ENCODE results near the gene AKNA. TPM values are rescaled to one million over a fixed set of nuclear protein-coding genes. Genes with fewer than 3 reads are reported as not detected.

AKNA gene
- total RNA-seq, 1 experiment from 2014 or later, result 29.3 TPM

GRCh38 chr9:114411452-114411851 lies 23.7 kb upstream of the AKNA start (continued):
- TF ChIP-seq HMGXB4 (CRISPR knock-in tag; IDR thresholded peaks at IDR 0.05) (no peak), NFYB (CRISPR knock-in tag; conservative IDR thresholded peaks at IDR 0.05; ENCODE audit: low read depth) (no peak)

GRCh38 chr9:114410910-114411309 lies 23.1 kb upstream of the AKNA start:
- peaks cover 34% of the 10 kb centered on the region for H3K4me1 Mint-ChIP-seq

More at GRCh38 chr9:114410910-114411309, 23.1 kb upstream of the AKNA start:
- ChIA-PET CTCF (interaction anchor here (1.0 to 6.0 kb wide), 3 partner anchors 21 to 244 kb away, joined by 3 to 130 read pairs (median 3); partner anchors contain the start of gene TEX53), POLR2A (no interaction called here)
- H3K27ac Mint-ChIP-seq, result peak overlapping the region; percentile 42; the same call in 1 of the 2 replicates
- no peak for DNase-seq (ENCODE audit: low spot score)
- H3K27me3 Mint-ChIP-seq (ENCODE audit: low read depth), result no peaks in the 10 kb centered on the region
- H3K4me3 Mint-ChIP-seq, result no peak overlapping the region
- TF ChIP-seq SMAD3 (CRISPR knock-in tag; IDR thresholded peaks at IDR 0.05; ENCODE audit: borderline replicate concordance) (no peak), SP1 (CRISPR knock-in tag; conservative IDR thresholded peaks at IDR 0.05) (no peak), IRF2 (CRISPR knock-in tag; IDR thresholded peaks at IDR 0.05; ENCODE audit: borderline replicate concordance, low read depth) (no peak), GRHL2 (CRISPR knock-in tag; IDR thresholded peaks at IDR 0.05; ENCODE audit: insufficient replicate concordance, severe bottlenecking) (no peak), ZMAT4 (CRISPR knock-in tag; IDR thresholded peaks at IDR 0.05) (no peak), ZBTB43 (CRISPR knock-in tag; IDR thresholded peaks at IDR 0.05) (no peak), FOXJ3 (CRISPR knock-in tag; IDR thresholded peaks at IDR 0.05; ENCODE audit: borderline replicate concordance) (no peak), EMX1 (CRISPR knock-in tag; IDR thresholded peaks at IDR 0.05) (no peak), NFYB (CRISPR knock-in tag; conservative IDR thresholded peaks at IDR 0.05; ENCODE audit: low read depth) (no peak), ZNF232 (CRISPR knock-in tag; IDR thresholded peaks at IDR 0.05) (no peak), ZNF532 (CRISPR knock-in tag; IDR thresholded peaks at IDR 0.05; ENCODE audit: borderline replicate concordance) (no peak), RELA (CRISPR knock-in tag; IDR thresholded peaks at IDR 0.05; ENCODE audit: borderline replicate concordance) (no peak), ZNF416 (CRISPR knock-in tag; IDR thresholded peaks at IDR 0.05) (no peak), TEAD4 (CRISPR knock-in tag; IDR thresholded peaks at IDR 0.05) (no peak), PREB (CRISPR knock-in tag; IDR thresholded peaks at IDR 0.05; ENCODE audit: borderline replicate concordance) (no peak), E2F1 (CRISPR knock-in tag; IDR thresholded peaks at IDR 0.05) (no peak), E2F5 (CRISPR knock-in tag; IDR thresholded peaks at IDR 0.05) (no peak)
- no peaks in the 10 kb centered on the region for H3K36me3 Mint-ChIP-seq
- ATAC-seq, result no peak
- no peaks in the 10 kb centered on the region for H3K9me3 Mint-ChIP-seq
